Activated CD4-positive, alpha-beta T cell treated with anti-CD3 and anti-CD28 coated beads, Interleukin-2, amount 50 U/mL, for 4 hours (primary cell): ENCODE results near the gene NOVA1.
"Not testable (repeated sequence)": the region's sequence is repeated elsewhere in the genome, so short reads cannot be mapped to it uniquely, and the experiment has no call there.

Experiments
- DNase-seq, 2 experiments: peaks; one replicate each; pipeline ENCODE4 v3.0.0-alpha.2; 2020

NOVA1 gene

GRCh38 chr14:26597589-26598080, at the start of gene NOVA1:
Gene NOVA1 (minus strand): TSS chr14:26598033. CDS start chr14:26597436, 597 bp downstream.
- DNase-seq: no peak

- not testable (repeated sequence) for DNase-seq
These were observed 47.2 kb upstream of the NOVA1 start for GRCh38 chr14:26645057-26645456.

- DNase-seq: no peak
These were observed 38.7 kb upstream of the NOVA1 start for GRCh38 chr14:26636561-26636960.

- DNase-seq: not testable (repeated sequence)
These were observed 37.1 kb upstream of the NOVA1 start for GRCh38 chr14:26634946-26635345.

GRCh38 chr14:26626256-26626655, 28.4 kb upstream of the NOVA1 start:
- DNase-seq: no peak

GRCh38 chr14:26622611-26623010, 24.8 kb upstream of the NOVA1 start:
- no peak for DNase-seq

- no peak for DNase-seq
These were observed 24.2 kb upstream of the NOVA1 start for GRCh38 chr14:26621807-26622560.

GRCh38 chr14:26621364-26621763, 23.5 kb upstream of the NOVA1 start:
- no peak for DNase-seq

GRCh38 chr14:26611259-26611658, 13.4 kb upstream of the NOVA1 start:
- no peak for DNase-seq

- no peak for DNase-seq
These were observed 9.0 kb upstream of the NOVA1 start for GRCh38 chr14:26606729-26607312.

- DNase-seq: no peak
These were observed 7.8 kb upstream of the NOVA1 start for GRCh38 chr14:26605602-26606001.

- DNase-seq: no peak
These were observed 5.1 kb upstream of the NOVA1 start for GRCh38 chr14:26602902-26603301.

- DNase-seq: no peak
These were observed 4.0 kb upstream of the NOVA1 start for GRCh38 chr14:26601856-26602255.

- DNase-seq: no peak
These were observed 1.5 kb upstream of the NOVA1 start for GRCh38 chr14:26599291-26599690.

GRCh38 chr14:26598672-26599131, 869 bp upstream of the NOVA1 start:
- DNase-seq: no peak

GRCh38 chr14:26598081-26598671, 343 bp upstream of the NOVA1 start:
- DNase-seq: peak in 1 of 2 experiments; percentile 0

GRCh38 chr14:26597071-26597588, 703 bp downstream of the NOVA1 start:
- DNase-seq: no peak

- DNase-seq: no peak
These were observed 1.2 kb downstream of the NOVA1 start for GRCh38 chr14:26596543-26597061.

- DNase-seq: no peak
These were observed 1.8 kb downstream of the NOVA1 start for GRCh38 chr14:26595926-26596542.

GRCh38 chr14:26594756-26595545, 2.9 kb downstream of the NOVA1 start:
- DNase-seq: no peak

GRCh38 chr14:26594148-26594547, 3.7 kb downstream of the NOVA1 start:
- DNase-seq: no peak

- no peak for DNase-seq
These were observed 4.5 kb downstream of the NOVA1 start for GRCh38 chr14:26593357-26593756.
